ENCODE data around the gene MYO6. TPM values are rescaled to one million over a fixed set of nuclear protein-coding genes. Genes with fewer than 3 reads are reported as not detected.

Gene MYO6
- polyA plus RNA-seq, 1 experiment = 4.7 TPM

- H3K36me3 ChIP-seq (ENCODE audit: control insufficient read depth, insufficient read depth, low read length) = no peaks in the 10 kb centered on the region; the same call in 1 of the 2 replicates
- no peak for DNase-seq (ENCODE audit: low read depth)
- TF ChIP-seq, protein P1, sequence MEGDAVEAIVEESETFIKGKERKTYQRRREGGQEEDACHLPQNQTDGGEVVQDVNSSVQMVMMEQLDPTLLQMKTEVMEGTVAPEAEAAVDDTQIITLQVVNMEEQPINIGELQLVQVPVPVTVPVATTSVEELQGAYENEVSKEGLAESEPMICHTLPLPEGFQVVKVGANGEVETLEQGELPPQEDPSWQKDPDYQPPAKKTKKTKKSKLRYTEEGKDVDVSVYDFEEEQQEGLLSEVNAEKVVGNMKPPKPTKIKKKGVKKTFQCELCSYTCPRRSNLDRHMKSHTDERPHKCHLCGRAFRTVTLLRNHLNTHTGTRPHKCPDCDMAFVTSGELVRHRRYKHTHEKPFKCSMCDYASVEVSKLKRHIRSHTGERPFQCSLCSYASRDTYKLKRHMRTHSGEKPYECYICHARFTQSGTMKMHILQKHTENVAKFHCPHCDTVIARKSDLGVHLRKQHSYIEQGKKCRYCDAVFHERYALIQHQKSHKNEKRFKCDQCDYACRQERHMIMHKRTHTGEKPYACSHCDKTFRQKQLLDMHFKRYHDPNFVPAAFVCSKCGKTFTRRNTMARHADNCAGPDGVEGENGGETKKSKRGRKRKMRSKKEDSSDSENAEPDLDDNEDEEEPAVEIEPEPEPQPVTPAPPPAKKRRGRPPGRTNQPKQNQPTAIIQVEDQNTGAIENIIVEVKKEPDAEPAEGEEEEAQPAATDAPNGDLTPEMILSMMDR (IDR thresholded peaks at IDR 0.05; ENCODE audit: insufficient read depth, low read depth, low read length) = no peak
- H3K27me3 ChIP-seq (ENCODE audit: control insufficient read depth, insufficient read depth, low read length) = no peaks in the 10 kb centered on the region
- ChIA-PET POLR2A (no interaction called here), CTCF (no interaction called here)
- no peak overlapping the region for H3K4me3 ChIP-seq (ENCODE audit: low read depth, low read length)
These were observed 75.1 kb downstream of the MYO6 start for GRCh38 chr6:75824160-75824559.

GRCh38 chr6:75827163-75827562 is 78.1 kb downstream of the MYO6 start:
- ChIA-PET CTCF (no interaction called here), POLR2A (no interaction called here)
- TF ChIP-seq, protein P1 (IDR thresholded peaks at IDR 0.05; ENCODE audit: insufficient read depth, low read depth, low read length) = no peak
- DNase-seq (ENCODE audit: low read depth) = no peak
- Histone ChIP-seq H3K36me3 (ENCODE audit: control insufficient read depth, insufficient read depth, low read length) (no peaks in the 10 kb centered on the region; the same call in 1 of the 2 replicates), H3K4me3 (ENCODE audit: low read depth, low read length) (no peak overlapping the region), H3K27me3 (ENCODE audit: control insufficient read depth, insufficient read depth, low read length) (no peaks in the 10 kb centered on the region)

GRCh38 chr6:75830959-75831885 is 82.2 kb downstream of the MYO6 start:
- DNase-seq (ENCODE audit: low read depth) = no peak
- ChIA-PET POLR2A (no interaction called here), CTCF (interaction anchor here (1.9 kb wide), 1 partner anchor 62 kb away, joined by 6 read pairs; no protein-coding TSS in a partner anchor)
- no peaks in the 10 kb centered on the region for H3K27me3 ChIP-seq (ENCODE audit: control insufficient read depth, insufficient read depth, low read length)
- H3K36me3 ChIP-seq (ENCODE audit: control insufficient read depth, insufficient read depth, low read length) = peaks cover 1% of the 10 kb centered on the region; the same call in 1 of the 2 replicates
- TF ChIP-seq, protein P1 (IDR thresholded peaks at IDR 0.05; ENCODE audit: insufficient read depth, low read depth, low read length) = no peak
- H3K4me3 ChIP-seq (ENCODE audit: low read depth, low read length) = no peak overlapping the region

GRCh38 chr6:75834447-75834846 is 85.4 kb downstream of the MYO6 start:
- Histone ChIP-seq H3K4me3 (ENCODE audit: low read depth, low read length) (no peak overlapping the region), H3K36me3 (ENCODE audit: control insufficient read depth, insufficient read depth, low read length) (peaks cover 1% of the 10 kb centered on the region; the same call in 1 of the 2 replicates), H3K27me3 (ENCODE audit: control insufficient read depth, insufficient read depth, low read length) (no peaks in the 10 kb centered on the region)
- TF ChIP-seq, protein P1 (IDR thresholded peaks at IDR 0.05; ENCODE audit: insufficient read depth, low read depth, low read length) = no peak
- CTCF ChIA-PET = no interaction called here
- no peak for DNase-seq (ENCODE audit: low read depth)
- POLR2A ChIA-PET = no interaction called here

GRCh38 chr6:75842191-75842590 is 93.2 kb downstream of the MYO6 start:
- DNase-seq (ENCODE audit: low read depth) = no peak
- Histone ChIP-seq H3K36me3 (ENCODE audit: control insufficient read depth, insufficient read depth, low read length) (no peaks in the 10 kb centered on the region; the same call in 1 of the 2 replicates), H3K27me3 (ENCODE audit: control insufficient read depth, insufficient read depth, low read length) (no peaks in the 10 kb centered on the region), H3K4me3 (ENCODE audit: low read depth, low read length) (no peak overlapping the region)
- TF ChIP-seq, protein P1 (IDR thresholded peaks at IDR 0.05; ENCODE audit: insufficient read depth, low read depth, low read length) = no peak
- ChIA-PET CTCF (no interaction called here), POLR2A (no interaction called here)

Measured in BJ (cell line).